OCI-LY7 (cell line): ENCODE data around the gene SEPTIN11. TPM values are rescaled to one million over a fixed set of nuclear protein-coding genes. Genes with fewer than 3 reads are reported as not detected.
A peak's percentile ranks its signal among the peaks of the same experiment; 100 is the strongest.

ENCODE experiments used
- BruUV-seq: library from RNA; stranded (reverse); fragments of 400-500 nt; replicated peaks from 2 replicates; lab custom pipeline; 2021; lab: Mats Ljungman, UMichigan
- CTCF ChIA-PET: fragments of 300-600 bp; sonication (Branson Sonifier 250); formaldehyde crosslinking; loops from one replicate; lab custom pipeline; 2022; ENCODE audit warnings: antibody characterized with exemption; ENCODE audit not compliant: unreplicated experiment; lab: Charles Lee
- POLR2A ChIA-PET: fragments of 300-600 bp; sonication (Branson Sonifier 250); formaldehyde crosslinking; loops from one replicate; lab custom pipeline; 2022; ENCODE audit warnings: antibody characterized with exemption; lab: Charles Lee
- DNase-seq: peaks from one replicate; pipeline ENCODE4 v3.0.0-alpha.2; 2015; ENCODE audit warnings: low spot score
- H2AFZ ChIP-seq: fragments of 200-600 bp; sonication (generic), shearing (Covaris generic); 2 replicates; pipeline ENCODE4 v1.6.1; 2014; ENCODE audit warnings: mild to moderate bottlenecking, antibody characterized with exemption, low read length, moderate library complexity
- H3K27ac ChIP-seq: fragments of 200-600 bp; sonication (generic); 2 replicates; pipeline ENCODE4 v1.5.1; 2014; ENCODE audit warnings: mixed run types, low read depth, mild to moderate bottlenecking, moderate library complexity, low read length, inconsistent platforms; ENCODE audit not compliant: poor library complexity, severe bottlenecking
- H3K36me3 ChIP-seq: fragments of 200-600 bp; sonication (generic); 2 replicates; pipeline ENCODE4 v1.6.1; 2014; ENCODE audit warnings: mild to moderate bottlenecking, antibody characterized with exemption, low read length, moderate library complexity, mixed read lengths; ENCODE audit not compliant: insufficient read depth
- H3K4me1 ChIP-seq: fragments of 200-600 bp; sonication (generic); 2 replicates; pipeline ENCODE4 v1.5.1; 2014; ENCODE audit warnings: mild to moderate bottlenecking, low read length; ENCODE audit not compliant: insufficient read depth, poor library complexity, severe bottlenecking
- H3K4me2 ChIP-seq: fragments of 200-600 bp; sonication (generic); 2 replicates; pipeline ENCODE4 v1.6.1; 2014; ENCODE audit warnings: mild to moderate bottlenecking, low read length
- H3K4me3 ChIP-seq: fragments of 200-600 bp; sonication (generic); 2 replicates; pipeline ENCODE4 v1.5.1; 2014; ENCODE audit warnings: mild to moderate bottlenecking, low read depth, low read length; ENCODE audit not compliant: poor library complexity, severe bottlenecking
- H3K79me2 ChIP-seq: fragments of 200-600 bp; sonication (generic); 2 replicates; pipeline ENCODE4 v1.6.1; 2016; ENCODE audit warnings: low read depth, mild to moderate bottlenecking, low read length, moderate library complexity, mixed read lengths; ENCODE audit not compliant: insufficient read depth
- H3K9me2 ChIP-seq: fragments of 200-600 bp; sonication (generic); 2 replicates; pipeline ENCODE4 v1.6.1; 2016; ENCODE audit warnings: mild to moderate bottlenecking, low read length, mixed read lengths; ENCODE audit not compliant: insufficient read depth
- H3K9me3 ChIP-seq: fragments of 200-600 bp; sonication (generic); 2 replicates; pipeline ENCODE4 v1.6.1; 2014; ENCODE audit warnings: mild to moderate bottlenecking, mixed run types, low read length, mixed read lengths
- H4K20me1 ChIP-seq: fragments of 200-600 bp; sonication (generic); 2 replicates; pipeline ENCODE4 v1.6.1; 2014; ENCODE audit warnings: mild to moderate bottlenecking, antibody characterized with exemption, low read length, moderate library complexity, mixed read lengths; ENCODE audit not compliant: insufficient read depth
- CTCF ChIP-seq: fragments of 200-600 bp; sonication (generic); conservative IDR thresholded peaks from 2 replicates; pipeline ENCODE4 v1.5.1; 2014; ENCODE audit warnings: mild to moderate bottlenecking, antibody characterized with exemption, low read length, moderate library complexity, mixed read lengths
- EZH2phosphoT487 ChIP-seq: fragments of 200-600 bp; sonication (generic); IDR thresholded peaks from 2 replicates; pipeline ENCODE4 v1.6.1; 2018; ENCODE audit warnings: low read depth, borderline replicate concordance, mild to moderate bottlenecking, mixed run types, antibody characterized with exemption, low read length, moderate library complexity, mixed read lengths
- intact Hi-C: fragments of 100-400 bp; cut with micrococcal nuclease; formaldehyde crosslinking; loops from one replicate; pipeline ENCODE4 v1.10.0; 2022; ENCODE audit not compliant: unreplicated experiment
- total RNA-seq, 2 experiments: library from RNA; depleted of rRNA in 1 of 2; stranded (reverse); fragments of >200 nt in 1 of 2; shearing (Covaris generic) in 1 of 2; gene quantifications; 2 replicates each; pipeline ENCODE4 v1.2.3, GENCODE V29; 2014 to 2022

The SEPTIN11 gene
- total RNA-seq, 2 experiments from 2014 or later: 23.5 to 33.9 TPM

- intact Hi-C loops: no loop called here
- BruUV-seq: no TSS peak
- Histone ChIP-seq H3K9me3 (no peaks in the 10 kb centered on the region), H3K27ac (no peak overlapping the region), H3K4me2 (no peak overlapping the region), H3K4me3 (no peak overlapping the region), H3K9me2 (no peaks in the 10 kb centered on the region), H3K4me1 (peaks cover 8% of the 10 kb centered on the region), H3K36me3 (no peaks in the 10 kb centered on the region), H2AFZ (no peak overlapping the region), H4K20me1 (no peaks in the 10 kb centered on the region), H3K79me2 (no peaks in the 10 kb centered on the region; the same call in 1 of the 2 replicates)
- no peak for DNase-seq
- TF ChIP-seq CTCF (no peak), EZH2phosphoT487 (no peak)
- CTCF ChIA-PET: no interaction called here
- POLR2A ChIA-PET: no interaction called here
Observed at GRCh38 chr4:76947369-76947768, 2.2 kb upstream of the SEPTIN11 start.

- H3K36me3 ChIP-seq: no peaks in the 10 kb centered on the region
- peak overlapping the region; percentile 78 for H2AFZ ChIP-seq
- H3K4me2 ChIP-seq: peak overlapping the region; percentile 69
- no peaks in the 10 kb centered on the region for H3K9me2 ChIP-seq
- no peaks in the 10 kb centered on the region for H4K20me1 ChIP-seq
- H3K4me1 ChIP-seq: peaks cover 8% of the 10 kb centered on the region
- peak overlapping the region; percentile 73 for H3K4me3 ChIP-seq
- CTCF ChIA-PET: no interaction called here
- H3K79me2 ChIP-seq: no peaks in the 10 kb centered on the region; the same call in 1 of the 2 replicates
- no peaks in the 10 kb centered on the region for H3K9me3 ChIP-seq
- POLR2A ChIA-PET: interaction anchor here (0.8 kb wide), 1 partner anchor 17 kb away, joined by 3 read pairs; no protein-coding TSS in a partner anchor
- no TSS peak for BruUV-seq
- intact Hi-C loops: no loop called here
- no peak overlapping the region for H3K27ac ChIP-seq
- DNase-seq: peak; percentile 19
- no peak for TF ChIP-seq EZH2phosphoT487
- no peak for TF ChIP-seq CTCF
Observed at GRCh38 chr4:76948443-76949275, 893 bp upstream of the SEPTIN11 start.
